GM12873 (cell line): ENCODE measurements around the gene TEKT2.

ENCODE experiments used
- TF ChIP-seq, protein P1 (sequence below): IDR thresholded peaks from 2 replicates; pipeline ENCODE4 v1.5.1; 2012; ENCODE audit warnings: low read depth, mild to moderate bottlenecking, moderate library complexity, low read length, control low read depth; ENCODE audit not compliant: insufficient read depth; ENCODE audit errors: missing control alignments

Gene TEKT2

DNA sequence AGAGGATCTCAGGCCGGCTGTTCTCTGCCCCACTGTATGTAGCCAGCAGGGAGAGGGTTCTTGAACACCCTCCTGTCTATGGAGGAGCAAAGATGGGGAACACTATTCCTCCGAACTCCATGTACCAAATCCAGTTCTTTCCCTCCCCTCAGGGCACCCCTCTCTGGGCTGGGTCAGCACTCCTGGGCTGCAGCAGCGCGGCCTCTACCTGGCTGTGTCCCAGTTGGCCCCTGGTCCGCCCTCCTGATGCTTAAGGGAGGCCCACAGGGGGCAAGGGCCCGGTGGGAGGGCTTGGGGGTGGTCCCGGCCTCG is 4.3 kb downstream of the TEKT2 start:
- TF ChIP-seq, protein P1, sequence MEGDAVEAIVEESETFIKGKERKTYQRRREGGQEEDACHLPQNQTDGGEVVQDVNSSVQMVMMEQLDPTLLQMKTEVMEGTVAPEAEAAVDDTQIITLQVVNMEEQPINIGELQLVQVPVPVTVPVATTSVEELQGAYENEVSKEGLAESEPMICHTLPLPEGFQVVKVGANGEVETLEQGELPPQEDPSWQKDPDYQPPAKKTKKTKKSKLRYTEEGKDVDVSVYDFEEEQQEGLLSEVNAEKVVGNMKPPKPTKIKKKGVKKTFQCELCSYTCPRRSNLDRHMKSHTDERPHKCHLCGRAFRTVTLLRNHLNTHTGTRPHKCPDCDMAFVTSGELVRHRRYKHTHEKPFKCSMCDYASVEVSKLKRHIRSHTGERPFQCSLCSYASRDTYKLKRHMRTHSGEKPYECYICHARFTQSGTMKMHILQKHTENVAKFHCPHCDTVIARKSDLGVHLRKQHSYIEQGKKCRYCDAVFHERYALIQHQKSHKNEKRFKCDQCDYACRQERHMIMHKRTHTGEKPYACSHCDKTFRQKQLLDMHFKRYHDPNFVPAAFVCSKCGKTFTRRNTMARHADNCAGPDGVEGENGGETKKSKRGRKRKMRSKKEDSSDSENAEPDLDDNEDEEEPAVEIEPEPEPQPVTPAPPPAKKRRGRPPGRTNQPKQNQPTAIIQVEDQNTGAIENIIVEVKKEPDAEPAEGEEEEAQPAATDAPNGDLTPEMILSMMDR, result no peak

DNA sequence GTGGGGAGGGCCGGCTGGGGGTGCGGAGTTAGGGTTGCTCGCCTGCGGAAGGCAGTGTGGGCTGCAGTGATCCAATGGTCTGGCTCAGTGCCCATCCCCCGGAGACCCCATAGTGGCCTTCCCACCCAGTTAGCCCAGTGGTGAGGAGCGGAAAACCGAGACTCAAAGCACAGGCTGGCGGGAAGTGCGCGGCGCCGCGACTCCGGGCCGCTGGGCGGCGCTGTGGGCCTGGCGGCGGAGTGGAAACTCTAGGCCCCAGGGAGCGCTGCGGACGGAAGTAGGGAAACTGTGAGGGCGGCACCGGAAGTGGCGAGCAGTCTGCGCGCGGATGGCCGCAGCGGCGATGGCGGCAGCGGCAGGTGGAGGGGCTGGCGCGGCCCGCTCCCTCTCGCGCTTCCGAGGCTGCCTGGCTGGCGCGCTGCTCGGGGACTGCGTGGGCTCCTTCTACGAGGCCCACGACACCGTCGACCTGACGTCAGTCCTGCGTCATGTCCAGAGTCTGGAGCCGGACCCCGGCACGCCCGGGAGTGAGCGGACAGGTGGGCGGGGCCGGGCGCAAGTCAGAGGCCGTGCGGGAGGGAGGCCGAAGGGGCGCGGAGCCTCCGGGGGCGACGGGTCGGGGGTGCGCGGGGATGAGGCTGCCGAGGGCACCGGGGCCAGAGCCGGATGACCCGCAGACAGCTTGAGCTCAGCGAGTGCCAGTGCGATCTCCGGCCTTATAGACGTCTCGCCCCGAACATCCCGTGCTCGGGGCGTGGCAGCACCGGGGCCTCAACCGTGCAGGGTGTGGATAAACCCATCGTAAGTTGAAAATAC is 4.9 kb downstream of the TEKT2 start, which contains the start of gene ADPRS:
TSS of gene ADPRS (plus strand) at position 316 of the 816 bp plus-strand sequence. CDS start at position 329, 13 bp downstream.
- TF ChIP-seq, protein P1, result peak; percentile 98

- TF ChIP-seq, protein P1, result no peak
These were observed 5.7 kb downstream of the TEKT2 start for GRCh38 chr1:36089393-36090121.

GRCh38 chr1:36091141-36091540 is 7.2 kb downstream of the TEKT2 start:
- TF ChIP-seq, protein P1, result no peak

DNA sequence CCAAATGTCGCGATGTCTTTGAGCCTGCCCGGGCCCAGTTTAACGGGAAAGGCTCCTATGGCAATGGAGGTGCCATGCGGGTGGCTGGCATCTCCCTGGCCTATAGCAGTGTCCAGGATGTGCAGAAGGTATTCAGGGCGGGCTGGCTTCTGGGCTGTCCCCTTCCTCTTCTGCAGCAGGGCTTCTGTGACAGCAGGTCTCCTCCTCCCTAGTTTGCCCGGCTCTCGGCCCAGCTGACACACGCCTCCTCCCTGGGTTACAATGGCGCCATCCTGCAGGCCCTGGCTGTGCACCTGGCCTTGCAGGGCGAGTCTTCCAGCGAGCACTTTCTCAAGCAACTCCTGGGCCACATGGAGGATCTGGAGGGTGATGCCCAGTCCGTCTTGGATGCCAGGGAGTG is 7.8 kb downstream of the TEKT2 start:
- TF ChIP-seq, protein P1, result no peak

GRCh38 chr1:36092166-36092797 is 8.4 kb downstream of the TEKT2 start:
- TF ChIP-seq, protein P1, result no peak

GRCh38 chr1:36092798-36093185 is 8.9 kb downstream of the TEKT2 start:
- TF ChIP-seq, protein P1, result no peak
